ENCODE measurements around the gene GFM1.

DNA sequence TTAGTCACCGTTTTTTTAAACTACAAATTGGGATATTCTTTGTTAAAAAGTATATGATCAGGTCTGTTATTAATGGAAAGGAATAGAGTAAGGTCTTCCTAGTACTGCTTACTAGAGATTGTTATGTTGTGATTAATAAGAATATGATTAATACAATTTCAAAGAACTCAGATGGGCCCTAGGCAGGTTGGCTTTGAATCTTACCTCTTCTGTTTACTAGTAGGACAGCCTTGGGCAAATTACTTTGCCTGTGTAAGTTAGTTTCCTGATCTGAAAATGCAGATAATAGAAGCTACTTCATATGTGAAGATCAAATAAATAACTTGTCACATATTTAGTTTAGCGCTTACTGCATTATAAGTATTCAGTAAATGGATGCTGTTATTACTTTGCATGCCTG lies 6.9 kb downstream of the GFM1 start:
- TF ChIP-seq, protein P1, sequence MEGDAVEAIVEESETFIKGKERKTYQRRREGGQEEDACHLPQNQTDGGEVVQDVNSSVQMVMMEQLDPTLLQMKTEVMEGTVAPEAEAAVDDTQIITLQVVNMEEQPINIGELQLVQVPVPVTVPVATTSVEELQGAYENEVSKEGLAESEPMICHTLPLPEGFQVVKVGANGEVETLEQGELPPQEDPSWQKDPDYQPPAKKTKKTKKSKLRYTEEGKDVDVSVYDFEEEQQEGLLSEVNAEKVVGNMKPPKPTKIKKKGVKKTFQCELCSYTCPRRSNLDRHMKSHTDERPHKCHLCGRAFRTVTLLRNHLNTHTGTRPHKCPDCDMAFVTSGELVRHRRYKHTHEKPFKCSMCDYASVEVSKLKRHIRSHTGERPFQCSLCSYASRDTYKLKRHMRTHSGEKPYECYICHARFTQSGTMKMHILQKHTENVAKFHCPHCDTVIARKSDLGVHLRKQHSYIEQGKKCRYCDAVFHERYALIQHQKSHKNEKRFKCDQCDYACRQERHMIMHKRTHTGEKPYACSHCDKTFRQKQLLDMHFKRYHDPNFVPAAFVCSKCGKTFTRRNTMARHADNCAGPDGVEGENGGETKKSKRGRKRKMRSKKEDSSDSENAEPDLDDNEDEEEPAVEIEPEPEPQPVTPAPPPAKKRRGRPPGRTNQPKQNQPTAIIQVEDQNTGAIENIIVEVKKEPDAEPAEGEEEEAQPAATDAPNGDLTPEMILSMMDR (IDR thresholded peaks at IDR 0.05; ENCODE audit: insufficient read depth, low read length): no peak
- TF ChIP-seq, protein P2, sequence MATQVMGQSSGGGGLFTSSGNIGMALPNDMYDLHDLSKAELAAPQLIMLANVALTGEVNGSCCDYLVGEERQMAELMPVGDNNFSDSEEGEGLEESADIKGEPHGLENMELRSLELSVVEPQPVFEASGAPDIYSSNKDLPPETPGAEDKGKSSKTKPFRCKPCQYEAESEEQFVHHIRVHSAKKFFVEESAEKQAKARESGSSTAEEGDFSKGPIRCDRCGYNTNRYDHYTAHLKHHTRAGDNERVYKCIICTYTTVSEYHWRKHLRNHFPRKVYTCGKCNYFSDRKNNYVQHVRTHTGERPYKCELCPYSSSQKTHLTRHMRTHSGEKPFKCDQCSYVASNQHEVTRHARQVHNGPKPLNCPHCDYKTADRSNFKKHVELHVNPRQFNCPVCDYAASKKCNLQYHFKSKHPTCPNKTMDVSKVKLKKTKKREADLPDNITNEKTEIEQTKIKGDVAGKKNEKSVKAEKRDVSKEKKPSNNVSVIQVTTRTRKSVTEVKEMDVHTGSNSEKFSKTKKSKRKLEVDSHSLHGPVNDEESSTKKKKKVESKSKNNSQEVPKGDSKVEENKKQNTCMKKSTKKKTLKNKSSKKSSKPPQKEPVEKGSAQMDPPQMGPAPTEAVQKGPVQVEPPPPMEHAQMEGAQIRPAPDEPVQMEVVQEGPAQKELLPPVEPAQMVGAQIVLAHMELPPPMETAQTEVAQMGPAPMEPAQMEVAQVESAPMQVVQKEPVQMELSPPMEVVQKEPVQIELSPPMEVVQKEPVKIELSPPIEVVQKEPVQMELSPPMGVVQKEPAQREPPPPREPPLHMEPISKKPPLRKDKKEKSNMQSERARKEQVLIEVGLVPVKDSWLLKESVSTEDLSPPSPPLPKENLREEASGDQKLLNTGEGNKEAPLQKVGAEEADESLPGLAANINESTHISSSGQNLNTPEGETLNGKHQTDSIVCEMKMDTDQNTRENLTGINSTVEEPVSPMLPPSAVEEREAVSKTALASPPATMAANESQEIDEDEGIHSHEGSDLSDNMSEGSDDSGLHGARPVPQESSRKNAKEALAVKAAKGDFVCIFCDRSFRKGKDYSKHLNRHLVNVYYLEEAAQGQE (IDR thresholded peaks at IDR 0.05; ENCODE audit: insufficient replicate concordance, low read depth): no peak

Measured in HL-60 (cell line).